ENCODE data around the gene PALLD. TPM values are rescaled to one million over a fixed set of nuclear protein-coding genes. Genes with fewer than 3 reads are reported as not detected.

Gene PALLD
- total RNA-seq, 1 experiment from 2014 or later, result 23.7 TPM

DNA sequence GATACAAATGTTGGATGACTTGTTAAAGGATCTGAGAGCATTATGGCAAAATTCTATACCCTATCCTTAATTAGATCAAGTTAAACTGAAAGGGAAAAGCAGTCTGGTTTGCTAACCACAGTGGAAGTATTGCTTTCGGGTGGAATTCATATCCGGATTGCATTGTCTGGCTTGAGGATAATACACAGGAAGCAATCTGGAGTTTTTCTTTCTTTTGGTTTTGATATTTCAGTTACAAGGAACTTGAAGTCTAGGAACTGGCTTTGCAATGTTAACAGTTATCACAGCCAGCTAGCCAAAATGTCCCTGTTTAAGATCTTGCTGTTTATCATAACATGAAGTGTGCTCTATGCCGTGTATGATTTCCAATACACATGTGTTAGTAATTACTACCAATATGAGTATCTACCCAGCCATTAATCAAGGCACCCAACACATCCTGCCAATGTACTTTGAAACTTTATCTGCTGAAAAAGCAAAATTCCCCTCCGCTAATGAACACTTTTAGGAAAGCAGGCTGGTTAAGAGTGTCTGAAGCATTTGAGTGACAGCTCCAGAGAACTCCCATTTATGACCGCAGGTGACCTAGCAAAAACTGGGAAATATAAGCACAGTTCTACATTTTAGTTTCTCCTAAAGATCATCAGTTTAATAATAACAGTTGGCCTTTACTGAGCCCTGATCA lies 146.4 kb downstream of the PALLD start:
- Mint-ChIP-seq H3K27ac (no peak overlapping the region), H3K9me3 (no peaks in the 10 kb centered on the region), H3K27me3 (ENCODE audit: low read depth) (no peaks in the 10 kb centered on the region), H3K4me1 (0 out of 2 replicates have a peak, but pooled peaks cover 6% of the 10 kb centered on the region), H3K36me3 (no peaks in the 10 kb centered on the region), H3K4me3 (no peak overlapping the region)
- POLR2A ChIA-PET, result no interaction called here
- TF ChIP-seq SMAD4 (CRISPR knock-in tag; IDR thresholded peaks at IDR 0.05), result no peak
- TF ChIP-seq, protein P1, sequence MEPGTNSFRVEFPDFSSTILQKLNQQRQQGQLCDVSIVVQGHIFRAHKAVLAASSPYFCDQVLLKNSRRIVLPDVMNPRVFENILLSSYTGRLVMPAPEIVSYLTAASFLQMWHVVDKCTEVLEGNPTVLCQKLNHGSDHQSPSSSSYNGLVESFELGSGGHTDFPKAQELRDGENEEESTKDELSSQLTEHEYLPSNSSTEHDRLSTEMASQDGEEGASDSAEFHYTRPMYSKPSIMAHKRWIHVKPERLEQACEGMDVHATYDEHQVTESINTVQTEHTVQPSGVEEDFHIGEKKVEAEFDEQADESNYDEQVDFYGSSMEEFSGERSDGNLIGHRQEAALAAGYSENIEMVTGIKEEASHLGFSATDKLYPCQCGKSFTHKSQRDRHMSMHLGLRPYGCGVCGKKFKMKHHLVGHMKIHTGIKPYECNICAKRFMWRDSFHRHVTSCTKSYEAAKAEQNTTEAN (CRISPR knock-in tag; IDR thresholded peaks at IDR 0.05), result no peak
- TF ChIP-seq ZNF425 (CRISPR knock-in tag; conservative IDR thresholded peaks at IDR 0.05), result no peak
- no peak for TF ChIP-seq NFATC4 (CRISPR knock-in tag; IDR thresholded peaks at IDR 0.05)
- no peak for TF ChIP-seq RORB (CRISPR knock-in tag; IDR thresholded peaks at IDR 0.05)
- TF ChIP-seq JAZF1 (CRISPR knock-in tag; IDR thresholded peaks at IDR 0.05), result no peak
- TF ChIP-seq AR (CRISPR knock-in tag; IDR thresholded peaks at IDR 0.05), result no peak
- no peak for TF ChIP-seq ZNF396 (CRISPR knock-in tag; IDR thresholded peaks at IDR 0.05; ENCODE audit: borderline replicate concordance)
- no peak for TF ChIP-seq SP1 (CRISPR knock-in tag; conservative IDR thresholded peaks at IDR 0.05)
- DNase-seq (ENCODE audit: low spot score) (no peak), ATAC-seq (no peak)
- CTCF ChIA-PET, result no interaction called here

DNA sequence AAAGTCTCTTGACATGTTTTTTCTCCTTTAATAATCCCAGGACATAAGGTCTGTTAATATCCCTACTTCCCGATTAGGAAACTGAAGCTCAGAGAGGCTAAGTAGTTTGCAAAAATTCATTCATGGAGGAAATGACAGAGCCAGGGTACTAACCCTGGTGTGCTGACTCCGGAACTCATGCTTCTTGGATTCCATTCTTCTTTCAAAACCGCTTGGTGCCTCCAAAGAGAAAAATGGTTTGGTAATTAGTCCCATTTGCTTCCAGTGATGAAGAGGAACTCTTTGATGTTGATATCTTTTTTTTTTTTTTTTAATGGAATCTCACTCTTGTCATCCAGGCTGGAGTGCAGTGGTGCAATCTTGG lies 146.9 kb downstream of the PALLD start:
- ChIA-PET POLR2A (no interaction called here), CTCF (no interaction called here)
- H3K4me1 Mint-ChIP-seq, result 0 out of 2 replicates have a peak, but pooled peaks cover 6% of the 10 kb centered on the region
- H3K4me3 Mint-ChIP-seq, result no peak overlapping the region
- H3K9me3 Mint-ChIP-seq, result no peaks in the 10 kb centered on the region
- DNase-seq (ENCODE audit: low spot score) (no peak), ATAC-seq (no peak)
- H3K27ac Mint-ChIP-seq, result no peak overlapping the region
- no peaks in the 10 kb centered on the region for H3K36me3 Mint-ChIP-seq
- H3K27me3 Mint-ChIP-seq (ENCODE audit: low read depth), result no peaks in the 10 kb centered on the region
- TF ChIP-seq ZNF396 (CRISPR knock-in tag; IDR thresholded peaks at IDR 0.05; ENCODE audit: borderline replicate concordance), result no peak
- no peak for TF ChIP-seq PRDM15 (CRISPR knock-in tag; IDR thresholded peaks at IDR 0.05)
- no peak for TF ChIP-seq RORB (CRISPR knock-in tag; IDR thresholded peaks at IDR 0.05)
- no peak for TF ChIP-seq ATF1 (CRISPR knock-in tag; IDR thresholded peaks at IDR 0.05)
- TF ChIP-seq, protein P2, sequence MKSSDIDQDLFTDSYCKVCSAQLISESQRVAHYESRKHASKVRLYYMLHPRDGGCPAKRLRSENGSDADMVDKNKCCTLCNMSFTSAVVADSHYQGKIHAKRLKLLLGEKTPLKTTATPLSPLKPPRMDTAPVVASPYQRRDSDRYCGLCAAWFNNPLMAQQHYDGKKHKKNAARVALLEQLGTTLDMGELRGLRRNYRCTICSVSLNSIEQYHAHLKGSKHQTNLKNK (CRISPR knock-in tag; IDR thresholded peaks at IDR 0.05), result no peak
- no peak for TF ChIP-seq ELF4 (CRISPR knock-in tag; IDR thresholded peaks at IDR 0.05; ENCODE audit: low read depth)
- TF ChIP-seq RELA (CRISPR knock-in tag; IDR thresholded peaks at IDR 0.05; ENCODE audit: borderline replicate concordance), result no peak
- TF ChIP-seq ZNF232 (CRISPR knock-in tag; IDR thresholded peaks at IDR 0.05), result no peak
- TF ChIP-seq, protein P3, sequence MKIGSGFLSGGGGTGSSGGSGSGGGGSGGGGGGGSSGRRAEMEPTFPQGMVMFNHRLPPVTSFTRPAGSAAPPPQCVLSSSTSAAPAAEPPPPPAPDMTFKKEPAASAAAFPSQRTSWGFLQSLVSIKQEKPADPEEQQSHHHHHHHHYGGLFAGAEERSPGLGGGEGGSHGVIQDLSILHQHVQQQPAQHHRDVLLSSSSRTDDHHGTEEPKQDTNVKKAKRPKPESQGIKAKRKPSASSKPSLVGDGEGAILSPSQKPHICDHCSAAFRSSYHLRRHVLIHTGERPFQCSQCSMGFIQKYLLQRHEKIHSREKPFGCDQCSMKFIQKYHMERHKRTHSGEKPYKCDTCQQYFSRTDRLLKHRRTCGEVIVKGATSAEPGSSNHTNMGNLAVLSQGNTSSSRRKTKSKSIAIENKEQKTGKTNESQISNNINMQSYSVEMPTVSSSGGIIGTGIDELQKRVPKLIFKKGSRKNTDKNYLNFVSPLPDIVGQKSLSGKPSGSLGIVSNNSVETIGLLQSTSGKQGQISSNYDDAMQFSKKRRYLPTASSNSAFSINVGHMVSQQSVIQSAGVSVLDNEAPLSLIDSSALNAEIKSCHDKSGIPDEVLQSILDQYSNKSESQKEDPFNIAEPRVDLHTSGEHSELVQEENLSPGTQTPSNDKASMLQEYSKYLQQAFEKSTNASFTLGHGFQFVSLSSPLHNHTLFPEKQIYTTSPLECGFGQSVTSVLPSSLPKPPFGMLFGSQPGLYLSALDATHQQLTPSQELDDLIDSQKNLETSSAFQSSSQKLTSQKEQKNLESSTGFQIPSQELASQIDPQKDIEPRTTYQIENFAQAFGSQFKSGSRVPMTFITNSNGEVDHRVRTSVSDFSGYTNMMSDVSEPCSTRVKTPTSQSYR (CRISPR knock-in tag; IDR thresholded peaks at IDR 0.05), result no peak
- no peak for TF ChIP-seq ERG (CRISPR knock-in tag; IDR thresholded peaks at IDR 0.05)
- no peak for TF ChIP-seq NFE2L1 (CRISPR knock-in tag; IDR thresholded peaks at IDR 0.05)
- TF ChIP-seq ZNF317 (CRISPR knock-in tag; IDR thresholded peaks at IDR 0.05; ENCODE audit: borderline replicate concordance, low read depth), result no peak
- TF ChIP-seq ZNF416 (CRISPR knock-in tag; IDR thresholded peaks at IDR 0.05), result no peak
- TF ChIP-seq CREB1 (CRISPR knock-in tag; IDR thresholded peaks at IDR 0.05), result no peak

All from WTC11 (cell line).